GM12801 (cell line): Measurements from ENCODE around the gene FILIP1L.

Experiments
- TF ChIP-seq, protein P1 (sequence below): IDR thresholded peaks from one replicate; pipeline ENCODE4 v1.5.1; 2011; ENCODE audit warnings: control low read depth; ENCODE audit not compliant: insufficient read length; ENCODE audit errors: extremely low read depth

Gene FILIP1L

DNA sequence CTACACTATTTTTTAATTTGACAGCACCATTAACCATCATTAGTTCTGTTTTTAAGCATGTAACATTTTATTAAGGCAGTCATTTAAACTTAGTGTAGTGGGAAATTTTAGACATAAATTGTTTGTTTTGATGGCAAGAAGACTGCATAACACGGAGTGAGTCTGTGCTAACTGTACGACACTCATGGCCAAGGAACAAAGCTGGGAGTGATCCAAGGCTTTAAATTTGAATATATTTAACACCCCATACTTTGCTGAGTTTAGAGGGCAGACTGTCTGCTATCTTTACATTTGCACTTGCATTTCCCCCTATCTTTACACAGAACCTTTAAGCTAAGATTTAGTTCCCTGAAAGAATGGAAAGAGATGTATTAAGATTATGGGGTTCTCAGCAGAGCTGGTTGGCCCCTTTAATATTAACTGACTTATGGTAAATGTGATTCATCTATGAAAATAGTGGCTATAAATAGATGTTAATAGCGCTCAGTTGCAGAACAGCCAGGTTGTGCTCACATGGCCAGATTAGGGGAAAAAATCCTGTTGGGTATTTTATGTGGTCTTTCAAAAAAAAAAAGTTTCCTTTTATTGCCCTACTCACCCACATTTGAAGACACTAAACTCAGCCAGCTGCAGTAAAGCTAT lies 175.9 kb downstream of the FILIP1L start:
- TF ChIP-seq, protein P1, sequence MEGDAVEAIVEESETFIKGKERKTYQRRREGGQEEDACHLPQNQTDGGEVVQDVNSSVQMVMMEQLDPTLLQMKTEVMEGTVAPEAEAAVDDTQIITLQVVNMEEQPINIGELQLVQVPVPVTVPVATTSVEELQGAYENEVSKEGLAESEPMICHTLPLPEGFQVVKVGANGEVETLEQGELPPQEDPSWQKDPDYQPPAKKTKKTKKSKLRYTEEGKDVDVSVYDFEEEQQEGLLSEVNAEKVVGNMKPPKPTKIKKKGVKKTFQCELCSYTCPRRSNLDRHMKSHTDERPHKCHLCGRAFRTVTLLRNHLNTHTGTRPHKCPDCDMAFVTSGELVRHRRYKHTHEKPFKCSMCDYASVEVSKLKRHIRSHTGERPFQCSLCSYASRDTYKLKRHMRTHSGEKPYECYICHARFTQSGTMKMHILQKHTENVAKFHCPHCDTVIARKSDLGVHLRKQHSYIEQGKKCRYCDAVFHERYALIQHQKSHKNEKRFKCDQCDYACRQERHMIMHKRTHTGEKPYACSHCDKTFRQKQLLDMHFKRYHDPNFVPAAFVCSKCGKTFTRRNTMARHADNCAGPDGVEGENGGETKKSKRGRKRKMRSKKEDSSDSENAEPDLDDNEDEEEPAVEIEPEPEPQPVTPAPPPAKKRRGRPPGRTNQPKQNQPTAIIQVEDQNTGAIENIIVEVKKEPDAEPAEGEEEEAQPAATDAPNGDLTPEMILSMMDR: no peak

DNA sequence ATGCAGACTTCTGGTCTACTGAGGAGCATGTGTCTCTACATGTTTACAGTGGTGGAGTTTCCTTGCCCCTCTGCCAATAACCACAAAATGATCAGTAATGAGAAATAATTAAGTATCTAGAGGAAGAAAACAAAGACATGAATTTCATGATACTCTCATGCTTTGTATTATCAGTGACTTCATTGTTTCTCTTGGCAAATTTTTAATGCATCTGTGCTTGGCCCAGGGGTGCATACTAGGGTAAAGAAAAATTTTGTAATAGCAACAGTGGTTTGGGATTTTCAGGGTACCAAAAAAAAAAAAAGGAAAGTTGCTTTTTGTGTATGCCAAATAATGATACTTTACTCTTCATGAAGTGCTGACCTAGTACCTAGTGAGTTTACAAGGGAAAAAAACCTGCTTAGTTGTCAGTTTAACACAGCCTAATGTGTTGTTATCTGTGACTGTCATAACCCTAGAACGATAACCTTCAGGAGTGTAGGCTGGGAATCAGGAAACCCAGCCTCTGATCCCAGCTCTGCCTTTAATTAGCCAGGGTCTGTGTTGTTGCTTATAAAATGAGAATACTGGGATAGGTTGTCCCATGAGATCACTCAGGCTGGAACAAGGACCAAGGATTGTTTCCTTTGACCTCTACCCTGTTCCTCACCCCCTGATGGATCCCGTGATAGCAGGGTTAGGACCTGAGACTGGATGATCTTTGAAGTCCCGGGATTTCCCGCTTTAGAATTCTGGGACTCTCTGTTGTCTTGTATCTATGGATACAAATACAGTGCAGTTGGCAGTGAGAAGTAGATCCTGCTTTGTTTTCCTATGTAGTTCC lies 179.1 kb downstream of the FILIP1L start:
- TF ChIP-seq, protein P1: no peak

DNA sequence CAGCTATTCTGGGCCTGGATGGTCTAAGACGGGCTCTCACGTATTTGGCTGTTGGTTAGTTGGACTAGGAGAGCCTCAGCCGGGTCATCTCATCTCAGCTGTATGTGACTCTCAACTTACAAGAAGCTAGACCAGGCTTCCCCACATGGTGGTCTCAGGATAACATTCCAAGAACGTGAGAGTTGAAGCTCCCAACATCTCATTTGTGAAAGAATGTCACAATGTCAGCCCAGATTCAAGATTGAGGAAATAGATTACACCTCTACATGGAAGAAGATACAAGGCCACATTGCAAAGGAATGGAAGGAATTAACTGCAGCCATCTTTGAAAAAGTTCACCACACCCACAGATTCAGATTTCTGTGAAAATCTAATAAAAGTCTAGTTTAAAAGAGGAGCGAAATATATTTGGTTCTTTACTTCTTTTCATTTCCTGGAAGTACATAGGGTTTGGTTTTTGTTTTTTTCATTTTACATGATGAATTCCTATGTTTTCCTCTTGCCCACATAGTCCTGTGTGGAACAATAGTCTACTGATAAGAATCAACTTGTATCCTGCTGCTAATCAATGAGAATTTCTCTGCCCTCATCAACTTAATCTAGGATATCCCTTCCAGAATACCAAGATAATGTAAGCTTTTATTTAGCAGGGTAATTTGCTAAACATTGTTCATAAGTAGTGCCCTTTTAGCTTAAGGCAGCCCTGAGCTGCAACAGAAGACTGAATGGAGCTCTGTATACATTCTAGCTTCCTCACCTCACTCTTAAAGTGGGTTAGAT lies 180.1 kb downstream of the FILIP1L start:
- TF ChIP-seq, protein P1: no peak

DNA sequence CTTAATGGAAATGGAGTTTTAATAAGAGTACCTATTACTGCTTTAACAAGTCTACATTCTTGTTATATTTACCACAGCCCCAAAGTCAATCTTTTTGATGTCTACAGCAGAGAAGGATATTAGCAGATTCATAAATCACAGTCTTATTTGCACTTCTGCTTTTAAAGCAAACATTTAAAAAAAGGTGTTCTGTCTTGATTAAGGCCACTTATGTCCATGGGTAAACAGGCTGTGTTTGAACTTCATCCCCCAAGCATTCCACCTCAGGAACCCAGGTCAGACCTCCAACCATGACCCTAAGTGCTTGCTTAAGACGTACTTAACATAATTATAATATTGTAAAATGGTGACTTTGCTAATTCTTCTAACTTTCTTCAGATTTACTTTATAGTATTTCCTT lies 183.2 kb downstream of the FILIP1L start:
- TF ChIP-seq, protein P1: no peak

DNA sequence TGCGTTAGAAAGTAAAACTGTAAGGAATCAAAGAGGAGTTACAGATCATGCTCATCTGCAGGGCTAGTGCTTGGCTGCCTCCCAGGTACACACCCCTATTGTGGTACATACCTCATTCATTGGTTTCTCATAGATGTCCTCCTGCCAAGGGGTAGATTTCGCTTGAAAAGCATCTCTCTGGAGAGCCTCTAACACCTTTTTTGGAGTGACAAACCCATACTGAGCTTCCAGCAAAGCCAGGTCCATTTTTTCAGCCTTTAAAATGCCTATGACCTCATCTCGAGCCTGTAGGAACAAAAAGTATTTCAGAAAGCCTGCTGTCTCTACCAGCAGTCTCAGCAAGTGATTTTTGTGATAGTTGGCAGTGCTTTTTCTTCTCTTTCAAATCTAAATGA lies 184.6 kb downstream of the FILIP1L start:
- TF ChIP-seq, protein P1: no peak

DNA sequence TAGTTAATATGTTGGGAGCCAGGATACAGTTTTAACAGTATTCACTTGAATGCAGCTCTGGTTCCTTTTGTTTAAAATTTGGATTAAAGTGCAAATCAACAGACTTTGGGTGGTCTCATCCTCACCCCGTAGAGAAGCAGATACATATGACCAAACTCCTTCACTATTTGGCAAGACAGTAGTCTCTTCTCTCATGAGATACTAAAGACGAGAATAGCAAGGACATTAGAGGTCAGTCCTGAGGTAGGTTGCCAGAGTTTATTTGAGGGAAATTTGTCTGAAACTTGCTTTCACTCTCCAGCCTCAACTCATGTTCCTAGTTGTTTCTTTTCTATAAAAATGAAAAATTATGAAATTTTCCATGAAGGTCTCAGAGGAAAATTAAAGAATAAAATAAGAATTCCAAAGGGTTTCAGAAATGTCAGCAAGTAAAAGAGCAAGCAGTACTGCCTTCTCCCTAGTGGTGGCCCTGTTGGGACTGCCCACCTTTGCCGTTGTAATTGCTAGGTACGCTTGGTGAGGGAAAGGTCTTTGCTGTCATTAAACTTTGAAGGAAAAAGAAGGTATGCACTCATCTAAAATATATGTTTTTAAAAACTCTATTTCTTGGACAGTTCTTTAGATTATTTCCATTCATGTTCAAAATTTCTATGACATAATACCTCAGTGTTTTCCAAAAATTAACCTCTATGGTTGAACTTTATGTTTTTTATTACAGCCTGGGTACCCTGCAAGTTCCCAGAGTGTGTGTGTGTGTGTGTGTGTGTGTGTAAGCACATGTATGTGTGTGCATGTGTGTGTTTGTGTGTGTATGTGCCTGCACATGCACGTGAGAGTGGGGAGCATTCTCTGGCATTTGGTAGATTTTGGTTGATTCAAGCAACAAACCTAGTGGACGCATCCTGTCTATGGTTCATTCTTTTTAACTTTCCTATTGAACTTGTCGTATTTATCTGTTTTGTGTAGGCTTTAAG lies 185.2 kb downstream of the FILIP1L start:
- TF ChIP-seq, protein P1: no peak
